Neuron (in vitro differentiated cells): ENCODE data around the gene FCHSD2.

Source experiments
- H2AFZ ChIP-seq: one replicate; pipeline ENCODE4 v1.6.1; 2013; ENCODE audit warnings: low read depth, mild to moderate bottlenecking, inconsistent platforms, low read length, moderate library complexity
- H3K27me3 ChIP-seq: one replicate; pipeline ENCODE4 v1.6.1; 2013; ENCODE audit warnings: low read length; ENCODE audit not compliant: insufficient read depth
- H3K36me3 ChIP-seq: one replicate; pipeline ENCODE4 v1.6.1; 2013; ENCODE audit warnings: low read length; ENCODE audit not compliant: insufficient read depth
- H3K4me1 ChIP-seq: one replicate; pipeline ENCODE4 v1.6.1; 2013; ENCODE audit warnings: low read length; ENCODE audit not compliant: insufficient read depth
- H3K4me3 ChIP-seq: 2 replicates; pipeline ENCODE4 v1.5.1; 2013; ENCODE audit warnings: mild to moderate bottlenecking, low read length, moderate library complexity
- H3K9me3 ChIP-seq: one replicate; pipeline ENCODE4 v1.6.1; 2013; ENCODE audit warnings: low read length

FCHSD2 gene

DNA sequence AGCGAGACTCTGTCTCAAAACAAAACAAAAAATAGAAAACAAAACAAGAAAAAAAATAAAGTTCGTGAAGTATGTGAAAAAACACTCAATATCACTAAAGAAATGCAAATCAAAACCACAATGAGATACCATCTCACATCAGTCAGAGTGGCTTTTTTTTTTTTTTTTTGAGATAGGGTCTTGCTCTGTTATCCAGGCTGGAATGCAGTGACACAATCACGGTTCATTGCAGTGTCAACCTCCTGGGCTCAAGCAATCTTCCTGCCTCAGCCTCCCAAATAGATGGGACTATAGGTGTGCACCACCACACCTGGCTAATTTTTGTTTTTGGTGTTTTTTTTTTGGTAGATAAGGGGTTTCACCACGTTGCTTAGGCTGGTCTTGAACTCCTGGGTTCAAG is 290.4 kb downstream of the FCHSD2 start:
- H2AFZ ChIP-seq: no peak overlapping the region
- no peaks in the 10 kb centered on the region for H3K9me3 ChIP-seq
- no peak overlapping the region for H3K4me3 ChIP-seq
- H3K27me3 ChIP-seq: no peaks in the 10 kb centered on the region
- H3K4me1 ChIP-seq: no peaks in the 10 kb centered on the region
- H3K36me3 ChIP-seq: peaks cover 4% of the 10 kb centered on the region

DNA sequence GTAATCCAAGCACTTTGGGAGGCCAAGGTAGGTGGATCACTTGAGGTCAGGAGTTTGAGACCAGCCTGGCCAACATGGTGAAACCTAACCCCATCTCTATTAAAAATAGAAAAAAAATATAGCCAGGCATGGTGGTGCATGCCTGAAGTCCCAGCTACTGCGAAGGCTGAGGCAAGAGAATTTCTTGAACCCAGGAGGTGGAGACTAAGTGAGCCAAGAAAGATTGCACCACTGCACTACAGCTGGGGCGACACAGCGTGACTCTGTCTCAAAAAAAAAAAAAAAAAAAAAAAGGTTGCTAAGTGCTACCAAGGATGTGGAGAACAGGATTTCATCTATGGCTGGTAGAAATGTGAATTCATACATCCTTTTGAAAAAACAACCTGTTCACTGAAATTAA is 291.3 kb downstream of the FCHSD2 start:
- Histone ChIP-seq H3K36me3 (peaks cover 4% of the 10 kb centered on the region), H3K4me1 (no peaks in the 10 kb centered on the region), H3K9me3 (no peaks in the 10 kb centered on the region), H2AFZ (no peak overlapping the region), H3K27me3 (no peaks in the 10 kb centered on the region), H3K4me3 (no peak overlapping the region)

DNA sequence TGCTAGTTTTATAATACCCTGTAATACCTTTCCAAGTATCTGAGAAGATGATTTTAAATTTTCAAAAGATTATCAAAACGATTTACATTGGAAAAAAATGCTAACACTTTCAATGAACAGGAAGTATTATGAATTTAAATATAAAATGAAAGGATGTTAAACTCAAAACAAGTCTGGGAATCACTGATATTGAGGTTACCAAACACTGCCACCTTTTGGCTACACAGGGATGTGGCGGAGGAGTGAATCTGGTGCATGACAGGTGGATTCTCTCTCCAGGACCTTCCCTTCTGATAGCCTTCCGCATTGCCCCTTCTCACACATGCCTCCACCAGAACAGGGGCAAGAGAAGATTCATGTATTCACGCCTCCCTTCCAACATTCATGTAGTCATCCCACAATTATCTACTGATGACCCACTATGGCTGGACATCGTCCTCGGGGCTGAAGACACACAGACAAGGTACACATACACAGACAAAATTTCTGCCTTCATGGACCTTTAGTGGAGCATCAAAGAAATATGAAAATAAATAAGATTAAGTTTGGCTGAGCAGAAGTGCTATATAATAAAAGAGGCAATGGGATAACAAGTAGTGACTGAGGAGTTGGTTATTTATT is 293.2 kb downstream of the FCHSD2 start:
- Histone ChIP-seq H3K36me3 (peaks cover 4% of the 10 kb centered on the region), H2AFZ (no peak overlapping the region), H3K9me3 (no peaks in the 10 kb centered on the region), H3K27me3 (no peaks in the 10 kb centered on the region), H3K4me3 (no peak overlapping the region), H3K4me1 (no peaks in the 10 kb centered on the region)

DNA sequence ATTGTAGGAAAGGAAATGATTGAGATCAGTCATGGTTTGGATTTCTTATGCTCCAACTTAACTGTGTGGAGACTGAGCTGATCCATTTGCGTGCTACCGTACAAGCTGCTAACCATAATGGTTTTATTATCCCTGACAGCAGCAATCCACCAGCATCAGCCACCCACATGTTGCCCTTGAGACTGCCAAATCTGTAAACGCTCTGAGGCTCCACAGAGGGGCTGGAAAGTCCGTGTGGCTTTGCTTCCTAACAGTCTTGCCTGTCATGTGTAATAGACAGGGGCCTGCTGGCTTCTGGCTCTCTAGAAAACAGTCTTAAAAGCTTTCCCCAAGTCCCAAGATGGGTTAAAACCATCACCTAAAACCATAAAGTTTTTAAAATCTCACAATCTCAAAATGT is 297.8 kb downstream of the FCHSD2 start:
- H3K36me3 ChIP-seq: peaks cover 31% of the 10 kb centered on the region

DNA sequence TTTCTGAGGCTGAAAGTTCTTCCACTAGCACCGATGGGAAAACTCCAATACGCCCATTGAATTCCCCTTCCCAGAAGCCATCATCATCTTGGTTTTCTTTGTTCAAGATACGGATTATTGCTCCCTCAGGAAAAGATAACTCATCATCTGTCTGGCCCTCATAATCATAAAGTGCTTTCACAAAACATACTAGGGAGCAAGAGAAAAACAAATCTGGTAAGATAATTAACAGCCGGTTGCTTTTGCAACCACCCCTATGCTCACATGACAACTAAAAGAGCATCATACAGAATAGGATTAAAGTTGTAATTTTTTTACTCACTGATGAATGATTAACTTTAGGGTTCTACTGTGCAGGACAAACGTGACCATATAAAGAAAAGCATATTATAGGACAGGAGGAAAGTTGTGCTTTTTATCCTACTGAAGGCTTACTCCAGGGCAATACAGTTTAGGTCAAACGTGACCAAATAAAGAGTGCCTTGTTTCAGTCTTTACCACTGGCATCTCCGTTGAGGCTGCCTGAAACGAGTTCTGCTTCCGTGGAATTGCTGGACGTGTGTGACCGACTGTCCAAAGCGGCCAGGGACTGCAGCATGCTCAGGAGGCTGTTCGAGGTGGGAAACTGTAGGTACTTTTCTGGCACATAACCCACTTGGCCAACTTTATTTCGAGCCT is 299.3 kb downstream of the FCHSD2 start:
- no peak overlapping the region for H2AFZ ChIP-seq
- no peaks in the 10 kb centered on the region for H3K4me1 ChIP-seq
- H3K4me3 ChIP-seq: no peak overlapping the region
- H3K27me3 ChIP-seq: no peaks in the 10 kb centered on the region
- H3K36me3 ChIP-seq: peaks cover 44% of the 10 kb centered on the region
- no peaks in the 10 kb centered on the region for H3K9me3 ChIP-seq

More for the DNA sequence above, 297.8 kb downstream of the FCHSD2 start:
- Histone ChIP-seq H2AFZ (no peak overlapping the region), H3K4me3 (no peak overlapping the region), H3K27me3 (no peaks in the 10 kb centered on the region), H3K9me3 (no peaks in the 10 kb centered on the region), H3K4me1 (no peaks in the 10 kb centered on the region)

DNA sequence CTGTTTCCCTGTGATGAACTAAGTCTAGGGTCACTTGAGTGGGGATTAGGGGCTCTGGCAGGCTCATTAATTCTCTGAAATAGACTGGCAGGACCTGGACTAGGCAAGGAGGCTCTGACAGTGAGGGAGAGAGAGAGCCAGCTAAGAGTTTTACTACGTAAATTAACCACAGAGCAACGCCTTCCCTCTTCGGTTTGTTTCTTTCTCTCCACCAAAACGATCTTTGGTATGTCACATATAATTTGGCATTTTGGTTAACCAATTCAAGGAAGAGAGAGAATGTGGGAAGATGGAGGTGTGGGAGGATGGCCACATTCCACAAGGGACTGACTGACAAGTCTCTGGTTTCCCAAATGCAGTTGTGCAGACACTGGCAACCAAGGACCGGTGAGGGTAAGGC is 300.0 kb downstream of the FCHSD2 start:
- H3K27me3 ChIP-seq: no peaks in the 10 kb centered on the region
- no peak overlapping the region for H2AFZ ChIP-seq
- peaks cover 50% of the 10 kb centered on the region for H3K36me3 ChIP-seq
- H3K9me3 ChIP-seq: no peaks in the 10 kb centered on the region
- H3K4me1 ChIP-seq: no peaks in the 10 kb centered on the region
- no peak overlapping the region for H3K4me3 ChIP-seq

DNA sequence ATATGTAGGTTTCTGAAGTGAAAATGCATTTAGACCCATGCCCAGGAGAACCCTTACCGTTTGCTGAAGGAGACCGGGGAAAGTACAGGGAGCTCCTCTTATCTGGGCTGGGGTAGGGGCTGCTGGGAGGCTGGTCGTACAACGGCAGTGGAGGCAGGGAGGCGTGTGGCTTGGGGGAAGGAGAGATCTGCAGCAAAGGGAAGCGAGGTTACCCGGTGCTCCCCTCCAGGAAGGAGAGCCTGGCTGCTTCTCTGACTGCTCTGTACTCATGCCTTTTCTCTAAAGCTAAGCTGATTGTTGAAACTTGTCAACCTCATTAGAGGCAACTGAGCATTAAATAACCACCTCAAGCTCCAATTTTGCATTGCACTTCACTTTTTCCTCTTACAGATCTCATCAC is 300.7 kb downstream of the FCHSD2 start:
- no peak overlapping the region for H3K4me3 ChIP-seq
- H2AFZ ChIP-seq: no peak overlapping the region
- H3K9me3 ChIP-seq: no peaks in the 10 kb centered on the region
- H3K36me3 ChIP-seq: peaks cover 50% of the 10 kb centered on the region
- H3K4me1 ChIP-seq: no peaks in the 10 kb centered on the region
- no peaks in the 10 kb centered on the region for H3K27me3 ChIP-seq

DNA sequence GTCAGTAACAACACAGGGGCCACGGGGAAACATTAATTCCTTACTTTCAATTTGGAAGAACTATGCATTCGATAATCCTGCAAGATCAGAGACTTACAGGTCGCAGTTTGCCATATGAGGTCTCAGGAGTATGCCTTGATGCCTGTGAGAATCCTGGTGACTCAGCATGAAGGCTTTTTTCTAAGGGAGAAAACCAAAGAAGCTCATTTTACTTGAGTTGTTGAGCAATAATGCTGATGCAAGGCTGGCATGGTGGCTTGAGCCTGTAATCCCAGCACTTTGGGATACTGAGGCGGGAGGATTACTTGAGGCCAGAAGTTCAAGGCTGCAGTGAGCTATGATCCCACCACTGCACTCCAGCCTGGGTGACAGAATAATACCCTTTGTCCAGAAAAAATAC is 301.3 kb downstream of the FCHSD2 start:
- no peak overlapping the region for H3K4me3 ChIP-seq
- H2AFZ ChIP-seq: no peak overlapping the region
- H3K27me3 ChIP-seq: no peaks in the 10 kb centered on the region
- H3K4me1 ChIP-seq: no peaks in the 10 kb centered on the region
- no peaks in the 10 kb centered on the region for H3K9me3 ChIP-seq
- peaks cover 50% of the 10 kb centered on the region for H3K36me3 ChIP-seq

DNA sequence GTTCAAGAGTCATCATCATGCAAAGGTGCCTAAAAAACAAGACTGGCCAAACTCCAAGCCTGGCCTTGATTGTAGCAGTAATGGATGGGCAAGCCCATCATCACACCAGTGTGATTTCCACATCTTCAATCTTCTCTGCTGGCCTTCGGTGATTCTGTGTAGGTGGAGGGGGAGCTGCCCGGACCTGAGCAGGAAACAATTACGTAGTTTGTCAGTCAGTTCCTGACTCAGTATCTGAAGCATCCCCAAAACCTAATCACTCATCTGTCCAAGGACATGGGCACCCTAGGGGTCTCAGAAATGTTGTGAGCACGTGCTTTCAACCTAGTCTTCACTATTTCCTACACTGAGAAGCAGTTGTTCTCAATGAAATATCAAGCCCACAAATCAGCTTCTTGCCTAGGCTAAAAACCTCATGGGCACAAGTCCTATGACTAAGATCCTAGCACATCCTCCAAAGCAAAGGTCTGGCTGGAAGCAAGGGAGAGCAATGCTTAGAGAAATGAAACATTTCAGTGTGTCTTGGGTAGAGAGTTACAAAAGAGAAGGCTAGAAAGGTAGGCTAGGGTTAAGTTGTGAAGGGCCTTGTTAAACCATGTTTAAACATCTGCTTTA is 303.3 kb downstream of the FCHSD2 start:
- Histone ChIP-seq H3K4me1 (no peaks in the 10 kb centered on the region), H3K4me3 (no peak overlapping the region), H2AFZ (no peak overlapping the region), H3K36me3 (peaks cover 50% of the 10 kb centered on the region), H3K9me3 (no peaks in the 10 kb centered on the region), H3K27me3 (no peaks in the 10 kb centered on the region)

DNA sequence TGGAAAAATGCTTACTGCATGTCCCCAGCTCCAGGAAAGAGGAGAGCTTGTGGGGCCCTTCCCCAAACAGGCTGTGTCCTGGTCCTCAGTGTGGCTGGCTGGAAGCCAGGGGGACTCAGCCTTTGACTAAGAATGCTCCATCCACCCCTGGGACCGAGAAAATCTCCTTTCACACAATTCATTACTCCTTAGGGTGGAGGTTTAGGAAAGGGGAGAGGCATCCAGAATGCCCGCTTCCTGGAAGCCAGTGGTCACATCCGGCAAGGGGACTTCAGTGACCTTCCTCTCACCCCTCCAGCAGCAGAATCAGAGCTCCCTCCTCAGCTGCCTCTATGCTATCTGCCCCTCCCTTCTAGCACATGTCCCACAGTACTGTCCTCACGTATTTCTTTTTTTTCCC is 306.0 kb downstream of the FCHSD2 start:
- Histone ChIP-seq H3K4me1 (peaks cover 4% of the 10 kb centered on the region), H3K9me3 (no peaks in the 10 kb centered on the region), H3K4me3 (no peak overlapping the region), H3K36me3 (peaks cover 36% of the 10 kb centered on the region), H2AFZ (no peak overlapping the region), H3K27me3 (no peaks in the 10 kb centered on the region)

DNA sequence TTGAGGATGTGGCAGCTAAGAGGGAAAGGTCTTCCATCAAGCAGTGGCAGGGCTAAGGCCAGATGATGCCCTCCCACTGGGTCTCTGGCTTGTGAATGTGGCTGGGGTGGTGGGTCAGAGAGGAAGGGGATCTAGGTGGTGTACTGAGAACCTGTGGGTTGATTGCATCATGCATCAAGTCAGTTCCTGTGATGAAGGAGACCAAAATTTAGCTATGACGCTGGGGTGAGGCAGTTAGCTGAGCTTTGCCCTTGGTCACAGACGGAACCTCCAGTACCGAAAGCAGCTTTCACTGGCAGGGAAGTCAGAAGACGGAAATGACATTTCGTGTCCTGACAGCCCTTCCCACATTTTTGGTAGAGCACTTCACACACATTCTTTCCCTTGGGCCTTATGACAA is 307.2 kb downstream of the FCHSD2 start:
- no peaks in the 10 kb centered on the region for H3K27me3 ChIP-seq
- no peaks in the 10 kb centered on the region for H3K9me3 ChIP-seq
- peaks cover 4% of the 10 kb centered on the region for H3K4me1 ChIP-seq
- no peak overlapping the region for H3K4me3 ChIP-seq
- no peak overlapping the region for H2AFZ ChIP-seq
- H3K36me3 ChIP-seq: peaks cover 26% of the 10 kb centered on the region

DNA sequence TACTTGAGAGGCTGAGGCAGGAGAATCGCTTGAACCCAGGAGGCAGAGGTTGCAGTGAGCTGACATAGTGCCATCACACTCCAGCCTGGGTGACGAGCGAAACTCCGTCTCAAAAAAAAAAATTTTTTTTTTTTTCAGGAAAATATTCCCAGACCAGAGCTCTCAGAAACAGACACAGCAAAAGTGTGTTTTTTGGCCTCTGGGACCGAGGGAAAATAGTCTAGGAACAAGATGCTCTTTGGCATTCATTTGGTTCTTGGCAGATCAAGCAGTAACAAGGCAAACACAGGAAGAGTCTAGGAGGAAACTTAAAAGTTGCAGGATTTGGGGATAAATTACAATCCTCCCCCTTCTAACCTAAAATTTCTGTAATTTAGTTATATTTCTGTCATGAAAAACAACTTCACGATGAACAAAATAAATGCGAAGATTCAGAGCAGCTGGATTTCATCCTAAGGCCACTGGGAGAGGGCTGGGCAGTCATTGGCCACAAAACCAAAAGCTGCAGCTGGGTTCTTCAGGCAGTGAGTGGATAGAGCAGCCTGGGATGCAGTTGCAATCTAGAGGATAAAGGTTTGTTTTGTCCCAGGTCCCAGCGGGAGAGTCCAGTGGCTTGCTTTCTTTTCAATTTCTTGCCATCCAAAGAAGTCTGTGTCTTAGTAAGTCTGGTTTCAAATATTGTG is 308.2 kb downstream of the FCHSD2 start:
- Histone ChIP-seq H3K4me1 (peaks cover 4% of the 10 kb centered on the region), H3K36me3 (peaks cover 17% of the 10 kb centered on the region), H3K27me3 (no peaks in the 10 kb centered on the region), H3K4me3 (no peak overlapping the region), H3K9me3 (no peaks in the 10 kb centered on the region), H2AFZ (no peak overlapping the region)

DNA sequence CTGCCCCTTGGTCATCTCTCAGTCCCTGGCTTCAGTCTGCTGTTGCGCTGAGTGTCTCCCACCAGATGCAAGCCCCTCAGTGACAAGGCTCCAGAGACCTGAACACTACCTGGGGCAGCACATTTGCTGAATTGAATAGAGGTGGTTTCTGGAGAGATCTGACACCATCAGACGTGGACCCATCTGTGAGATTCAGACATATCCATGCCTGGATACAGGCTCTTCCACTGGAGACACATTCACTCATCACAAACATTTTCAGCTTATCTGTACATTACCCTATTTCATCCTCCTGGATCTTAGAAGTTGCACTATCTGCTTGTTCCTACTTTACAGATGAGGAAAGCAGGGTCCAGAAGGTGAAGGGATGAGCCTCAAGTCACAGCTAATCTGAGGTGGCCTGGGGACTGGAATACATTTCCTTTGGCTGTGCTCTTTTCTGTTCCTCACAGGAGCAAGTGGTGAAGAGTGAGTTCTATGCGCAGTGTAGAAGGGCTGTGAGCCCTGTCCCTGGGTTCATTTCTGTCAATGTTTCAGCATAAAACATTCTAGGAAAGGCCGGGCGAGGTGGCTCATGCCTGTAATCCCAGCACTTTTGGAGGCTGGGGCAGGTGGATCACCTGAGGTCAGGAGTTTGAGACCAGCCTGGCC is 308.9 kb downstream of the FCHSD2 start:
- Histone ChIP-seq H3K9me3 (no peaks in the 10 kb centered on the region), H3K36me3 (peaks cover 10% of the 10 kb centered on the region), H3K27me3 (no peaks in the 10 kb centered on the region), H3K4me3 (no peak overlapping the region), H2AFZ (no peak overlapping the region), H3K4me1 (peaks cover 4% of the 10 kb centered on the region)
